SIG-M5 treated with dmso at 0.1 percent for 504 hours (cell line): ENCODE data around the gene CLDN20.
"Not testable (repeated sequence)": the region's sequence is repeated elsewhere in the genome, so short reads cannot be mapped to it uniquely, and the experiment has no call there.

Source experiments
- DNase-seq: peaks from one replicate; lab custom pipeline; 2025; ENCODE audit not compliant: unreplicated experiment; lab: John Stamatoyannopoulos, UW

CLDN20 gene

DNA sequence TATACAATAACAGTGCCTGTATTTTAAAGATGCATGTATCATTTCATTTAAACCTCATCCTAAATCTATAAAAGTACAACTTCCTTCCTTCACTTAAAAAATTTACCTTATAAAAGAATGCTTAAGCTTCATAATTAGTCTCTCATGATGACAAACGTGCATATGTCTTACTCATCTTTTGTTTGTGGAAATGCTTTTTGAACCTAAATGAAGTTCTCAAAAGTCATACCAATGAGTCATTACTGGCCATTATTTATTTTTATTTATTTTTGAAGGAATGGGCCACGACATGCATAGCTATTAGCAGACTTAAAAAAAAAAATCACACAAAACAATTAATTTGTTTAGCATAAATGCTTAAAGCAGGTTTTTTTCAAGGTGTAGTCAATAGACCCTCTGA lies 46.8 kb downstream of the CLDN20 start:
- no peak for DNase-seq

DNA sequence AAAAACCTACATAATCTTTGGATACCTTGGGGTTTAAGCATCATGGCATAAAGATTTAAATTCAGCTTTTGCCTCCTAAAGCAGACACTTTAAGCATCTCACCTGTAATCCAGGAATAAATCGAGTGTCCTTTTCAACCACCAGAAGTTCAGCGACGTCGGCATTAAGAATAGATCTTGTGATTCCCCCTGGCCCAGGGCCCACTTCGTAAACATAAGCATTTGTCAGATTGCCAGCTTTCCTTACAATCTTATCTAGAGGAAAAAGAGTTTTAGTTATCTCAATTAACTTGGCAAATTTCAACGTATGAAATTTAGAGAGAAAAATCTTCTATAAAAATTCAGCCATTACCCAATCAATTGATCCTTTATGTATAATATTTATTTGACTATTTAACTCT lies 47.3 kb downstream of the CLDN20 start:
- no peak for DNase-seq

DNA sequence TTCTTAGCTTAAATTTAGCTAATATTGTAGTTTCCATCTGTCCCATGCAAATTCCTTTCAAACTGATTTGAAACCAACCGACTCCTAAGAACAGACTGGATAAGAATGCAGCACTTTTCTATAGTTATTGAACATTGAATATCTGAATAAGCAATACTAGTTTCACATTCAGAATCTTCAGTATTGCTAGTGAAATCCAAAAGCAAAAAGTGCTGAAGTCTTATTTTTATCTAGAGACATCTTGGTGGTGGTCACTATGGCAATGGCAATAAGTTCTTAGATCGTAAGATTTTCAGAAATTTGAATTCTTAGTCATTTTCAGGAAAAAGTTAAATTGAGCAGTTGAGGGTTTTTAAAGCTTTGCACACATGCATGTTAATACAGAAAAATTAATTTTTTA lies 47.8 kb downstream of the CLDN20 start:
- no peak for DNase-seq

GRCh38 chr6:155312950-155313349 lies 49.1 kb downstream of the CLDN20 start:
- not testable (repeated sequence) for DNase-seq

- peak; percentile 40 for DNase-seq
Measured at GRCh38 chr6:155313602-155314091, 49.8 kb downstream of the CLDN20 start.

DNA sequence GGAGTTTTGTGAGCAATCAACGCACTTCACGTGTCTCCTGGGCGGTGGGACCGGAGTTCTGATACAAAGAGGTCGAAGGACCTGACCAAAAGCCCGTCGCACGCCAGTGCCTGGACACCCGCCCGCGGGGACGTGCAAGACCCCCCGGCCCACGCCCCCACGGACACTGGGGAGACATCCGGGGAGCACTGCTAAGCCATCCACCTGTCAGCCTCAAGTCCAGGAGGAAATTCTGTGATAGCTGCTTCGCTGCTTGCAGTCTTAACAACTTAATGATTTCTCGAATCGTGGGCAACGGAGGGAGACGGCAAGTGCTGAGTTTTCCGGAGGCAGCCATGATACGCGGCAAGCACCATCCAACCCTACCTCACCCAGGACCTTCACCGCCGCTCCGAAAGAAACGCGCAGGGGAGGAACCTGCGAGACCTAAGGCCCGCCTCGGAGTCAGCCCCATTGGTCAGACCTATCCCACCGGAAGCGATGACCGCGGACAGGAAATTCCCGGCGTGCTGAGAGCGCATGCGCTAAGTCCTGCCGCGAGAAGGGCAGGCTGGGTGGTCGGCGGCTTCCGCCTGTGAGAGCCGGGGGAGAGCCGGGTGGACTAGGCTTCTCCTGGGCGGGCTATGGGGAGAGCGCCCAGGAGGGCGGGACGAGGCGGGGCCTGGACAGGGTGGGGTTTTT lies 50.4 kb downstream of the CLDN20 start, which contains the start of gene TFB1M:
Gene TFB1M, minus strand, starts transcription at position 393 of the 681 bp plus-strand sequence. Its CDS starts 56 bp downstream, at position 337.
- peak; percentile 99 for DNase-seq

GRCh38 chr6:155314773-155315515 lies 51.1 kb downstream of the CLDN20 start:
- DNase-seq, result peak; percentile 90

GRCh38 chr6:155315516-155315871 lies 51.7 kb downstream of the CLDN20 start:
- no peak for DNase-seq

GRCh38 chr6:155316419-155316818 lies 52.6 kb downstream of the CLDN20 start:
- no peak for DNase-seq

- DNase-seq, result no peak
Measured at GRCh38 chr6:155317186-155317585, 53.4 kb downstream of the CLDN20 start.

- peak; percentile 76 for DNase-seq
Measured at GRCh38 chr6:155319902-155320301, 56.1 kb downstream of the CLDN20 start.

DNA sequence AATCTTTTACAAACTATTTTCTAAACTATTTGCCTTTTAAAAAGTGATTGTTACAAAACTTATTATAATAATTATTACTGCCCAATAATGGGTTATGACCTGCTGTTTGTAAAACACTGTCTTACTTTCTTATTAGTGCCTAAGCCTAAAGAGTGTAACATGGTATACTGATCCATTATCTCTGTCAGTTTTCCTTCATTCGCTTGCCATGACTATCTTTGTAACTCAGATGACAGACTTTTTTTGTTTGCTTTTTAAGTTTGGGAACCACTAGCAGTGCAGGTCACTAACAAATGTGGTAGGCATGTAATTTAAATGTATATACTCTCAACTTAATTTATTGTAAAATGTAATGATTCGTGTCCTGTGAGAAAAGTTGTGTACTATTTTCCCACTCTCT lies 60.4 kb downstream of the CLDN20 start:
- no peak for DNase-seq

GRCh38 chr6:155324993-155325392 lies 61.2 kb downstream of the CLDN20 start:
- DNase-seq, result no peak

- DNase-seq, result no peak
Measured at GRCh38 chr6:155325700-155326516, 62.1 kb downstream of the CLDN20 start.
